Measurements from ENCODE around the gene ARHGAP5.

Gene ARHGAP5

DNA sequence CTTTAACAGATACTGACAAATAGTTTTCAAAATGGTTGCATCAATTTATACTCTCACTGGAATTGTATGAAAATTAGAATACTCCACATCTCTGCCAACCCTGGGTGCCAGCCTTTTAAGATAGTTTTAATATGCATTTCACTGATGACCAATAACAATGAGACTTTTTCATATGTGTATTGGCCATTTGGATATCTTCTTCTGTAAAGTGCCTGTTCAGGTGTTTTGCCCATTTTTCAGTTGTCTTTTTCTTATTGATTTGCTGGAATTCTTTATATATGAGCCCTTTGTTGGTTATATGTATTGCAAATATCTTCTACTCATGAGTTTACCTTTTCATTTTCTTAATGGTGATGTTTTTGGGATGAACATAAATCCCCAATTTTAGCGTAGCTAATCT is 108.0 kb downstream of the ARHGAP5 start:
- no peak for DNase-seq

DNA sequence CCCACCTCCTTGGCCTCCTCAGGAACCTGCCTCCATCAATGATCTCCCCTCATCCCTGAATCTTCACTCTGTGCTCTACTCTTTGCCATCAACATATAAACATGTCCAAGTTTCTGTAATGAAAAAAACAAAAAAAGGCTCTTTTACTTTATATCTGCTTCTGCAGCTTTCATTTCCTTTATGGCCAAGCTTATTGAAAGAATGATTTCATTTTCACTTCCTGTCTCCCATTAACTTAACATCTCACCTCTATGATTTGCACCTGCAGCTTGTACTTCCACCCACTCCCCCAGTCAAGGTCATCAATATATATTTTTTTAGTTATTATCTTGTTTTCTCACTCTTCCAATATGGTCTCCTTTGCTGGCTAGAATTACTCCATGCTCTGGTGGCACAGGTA is 109.1 kb downstream of the ARHGAP5 start:
- DNase-seq, result no peak

DNA sequence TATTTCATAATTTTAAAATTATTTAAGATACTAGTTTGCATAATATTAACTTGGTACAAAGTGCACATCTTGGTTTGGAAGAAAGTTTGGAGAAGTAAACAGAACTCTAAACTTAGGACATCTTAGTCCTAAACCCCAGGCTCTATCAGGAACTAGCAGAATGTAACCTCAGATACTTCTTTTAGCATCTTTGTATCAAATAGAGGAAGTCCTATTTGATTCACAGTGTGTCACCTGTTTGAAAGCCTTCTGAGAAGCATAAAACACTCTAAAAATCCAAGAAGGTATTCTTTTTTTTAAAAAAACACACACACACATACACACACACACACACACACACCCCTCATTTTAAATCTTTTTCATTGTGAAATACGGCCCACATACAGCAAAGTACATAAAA is 112.7 kb downstream of the ARHGAP5 start:
- DNase-seq, result no peak

GRCh38 chr14:32190673-32191072 is 113.6 kb downstream of the ARHGAP5 start:
- no peak for DNase-seq

DNA sequence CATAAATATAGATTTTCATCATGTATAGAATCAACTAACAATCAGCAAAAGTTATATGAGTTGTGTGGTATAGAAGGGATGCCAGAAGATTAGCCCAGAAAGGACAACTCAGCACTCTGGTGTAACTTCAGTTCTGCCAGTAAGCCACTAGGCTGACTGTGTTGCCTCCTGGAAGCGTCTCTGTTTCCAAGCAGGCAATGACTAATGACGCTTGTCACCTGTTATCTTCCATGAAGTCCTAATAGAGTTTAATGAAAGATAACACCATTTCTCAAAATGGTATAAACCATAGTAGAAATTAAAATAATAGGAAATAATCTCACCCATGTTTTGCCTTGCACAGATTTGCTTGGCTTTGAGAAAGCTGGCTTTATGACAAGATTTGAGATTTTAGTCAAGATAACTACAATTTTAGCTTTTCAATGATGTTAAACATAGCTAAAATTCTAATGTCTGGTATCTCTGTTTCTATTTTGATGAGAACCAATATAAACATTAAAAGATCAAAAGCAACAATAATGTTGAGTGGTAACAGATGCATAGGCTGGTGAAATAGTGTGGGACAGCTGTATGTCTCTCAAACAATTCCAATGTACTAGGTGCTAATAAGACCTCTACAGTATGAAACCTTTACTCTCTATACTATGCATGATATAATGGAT is 115.7 kb downstream of the ARHGAP5 start:
- DNase-seq, result no peak

GRCh38 chr14:32193532-32193931 is 116.4 kb downstream of the ARHGAP5 start:
- DNase-seq, result no peak

- DNase-seq, result no peak
Measured at GRCh38 chr14:32195636-32196035, 118.5 kb downstream of the ARHGAP5 start.

GRCh38 chr14:32197919-32198318 is 120.8 kb downstream of the ARHGAP5 start:
- DNase-seq, result no peak

- no peak for DNase-seq
Measured at GRCh38 chr14:32200368-32201192, 123.5 kb downstream of the ARHGAP5 start.

DNA sequence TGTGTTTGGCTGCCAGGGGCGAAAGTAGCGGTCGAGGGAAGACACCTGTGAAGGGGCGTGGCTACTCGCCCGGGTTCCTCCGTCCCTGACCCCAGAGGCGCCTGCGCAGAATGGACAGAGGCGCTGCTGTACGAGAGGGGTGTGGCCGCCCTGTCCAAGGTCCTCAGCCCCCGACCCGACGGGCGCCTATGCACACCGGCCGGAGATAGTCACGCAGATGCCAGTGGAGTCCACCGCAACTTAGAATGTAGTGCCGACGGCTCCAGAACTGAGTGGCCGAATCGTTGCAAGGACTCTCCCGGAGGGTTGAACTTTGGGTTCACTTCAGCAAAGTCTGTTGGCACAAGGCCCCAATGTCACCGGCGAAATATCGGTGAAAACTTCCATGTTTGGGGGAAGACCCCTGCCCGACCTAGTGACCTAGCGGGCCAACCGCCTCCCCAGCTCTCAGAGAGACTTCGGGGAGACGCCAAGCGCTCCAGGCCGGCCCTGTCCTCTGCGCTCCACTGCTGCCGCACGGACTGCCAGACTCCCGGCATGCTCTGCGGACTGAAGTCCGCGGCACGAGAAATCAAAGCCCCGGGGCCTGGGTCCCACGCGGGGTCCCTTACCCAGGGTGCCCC is 124.2 kb downstream of the ARHGAP5 start:
- peak; percentile 82 for DNase-seq

DNA sequence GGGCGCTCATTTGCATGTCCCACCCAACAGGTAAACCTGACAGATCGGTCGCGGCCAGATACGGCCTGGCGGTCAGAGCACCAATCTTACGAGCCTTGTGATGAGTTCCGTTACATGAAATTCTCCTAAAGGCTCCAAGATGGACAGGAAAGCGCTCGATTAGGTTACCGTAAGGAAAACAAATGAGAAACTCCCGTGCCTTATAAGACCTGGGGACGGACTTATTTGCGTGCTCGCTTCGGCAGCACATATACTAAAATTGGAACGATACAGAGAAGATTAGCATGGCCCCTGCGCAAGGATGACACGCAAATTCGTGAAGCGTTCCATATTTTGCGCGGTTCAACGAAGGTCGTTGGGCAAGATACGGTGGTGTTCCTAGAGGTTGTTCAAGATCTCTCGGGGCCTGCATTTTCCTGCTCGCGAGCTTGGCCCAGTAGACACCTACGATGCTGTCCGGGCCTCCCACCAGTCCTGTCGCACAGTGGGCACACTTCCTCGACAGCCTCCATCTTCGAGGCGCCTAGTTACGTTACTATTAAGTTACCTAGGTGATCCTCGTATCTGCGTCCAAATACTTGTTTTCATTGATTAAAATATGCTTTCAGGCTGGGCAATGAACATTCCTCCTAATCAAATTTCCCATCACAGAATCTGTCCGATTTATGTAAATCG is 124.8 kb downstream of the ARHGAP5 start, which contains the start of gene RNU6-7:
Gene RNU6-7, plus strand, starts transcription at position 230 of the 675 bp plus-strand sequence.
- no peak for DNase-seq

DNA sequence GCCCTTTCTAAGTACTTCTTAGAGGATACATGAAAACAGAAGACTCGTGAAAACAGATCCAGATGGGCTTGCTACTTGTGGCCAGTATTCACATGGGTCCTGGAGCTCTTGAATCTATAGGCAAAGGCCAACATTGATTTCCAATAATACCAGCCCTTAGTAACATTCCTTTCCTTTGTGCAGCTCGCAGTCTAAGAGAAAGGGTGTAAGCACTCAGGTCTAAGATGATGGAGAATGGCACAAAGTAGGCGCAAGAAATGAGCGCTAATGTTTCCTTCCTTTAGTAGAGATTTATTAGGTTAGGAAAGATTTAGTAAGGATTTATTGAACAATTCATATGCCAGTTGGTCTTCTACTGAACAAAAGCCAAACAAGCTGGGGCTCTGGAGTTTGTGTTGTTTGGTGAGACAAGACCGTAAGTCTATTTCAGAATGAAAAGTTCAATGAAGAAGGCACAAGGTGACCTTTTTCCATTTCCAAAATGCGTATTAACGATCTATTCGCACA is 125.4 kb downstream of the ARHGAP5 start:
- DNase-seq, result no peak

DNA sequence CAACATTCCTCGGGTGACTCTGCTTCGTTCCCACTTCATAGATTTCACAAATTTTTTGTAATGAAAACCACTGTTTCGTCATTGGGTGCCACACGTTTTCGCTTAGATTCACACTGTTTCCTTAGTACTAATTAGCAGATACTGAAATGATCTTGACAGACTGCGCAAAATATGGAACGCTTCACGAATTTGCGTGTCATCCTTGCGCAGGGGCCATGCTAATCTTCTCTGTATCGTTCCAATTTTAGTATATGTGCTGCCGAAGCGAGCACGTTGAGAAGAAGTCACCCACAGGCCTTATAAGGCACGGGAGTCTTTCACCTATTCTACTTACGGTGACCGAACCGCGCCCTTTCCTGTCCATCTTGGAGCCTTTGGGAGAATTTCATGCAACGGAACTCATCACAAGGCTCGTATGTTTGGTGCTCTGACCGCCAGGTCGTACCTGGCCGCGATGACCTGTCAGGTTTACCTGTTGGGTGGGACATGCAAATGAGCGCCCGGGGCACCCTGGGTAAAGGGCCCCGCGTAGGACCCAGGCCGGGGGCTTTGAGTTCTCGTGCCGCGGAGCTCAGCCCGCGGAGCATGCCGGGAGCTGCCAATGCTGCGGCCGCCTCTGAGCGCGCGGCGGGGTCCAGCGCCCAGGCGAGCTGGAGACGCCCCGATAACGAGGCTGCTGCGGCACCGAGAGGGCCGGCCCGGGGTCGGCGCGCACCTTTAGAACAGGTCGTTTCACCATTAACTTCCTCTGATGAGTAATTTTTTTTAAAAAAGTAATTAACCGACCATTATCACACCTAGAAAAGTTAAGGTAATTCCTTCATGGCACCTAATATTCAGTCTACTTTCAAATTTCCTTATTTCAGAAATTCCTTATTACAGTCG is 126.1 kb downstream of the ARHGAP5 start, which contains the start of gene RNU6-8:
Gene RNU6-8, minus strand, starts transcription at position 272 of the 885 bp plus-strand sequence.
- peak; percentile 94 for DNase-seq

GRCh38 chr14:32203928-32204357 is 126.8 kb downstream of the ARHGAP5 start:
- peak; percentile 20 for DNase-seq

DNA sequence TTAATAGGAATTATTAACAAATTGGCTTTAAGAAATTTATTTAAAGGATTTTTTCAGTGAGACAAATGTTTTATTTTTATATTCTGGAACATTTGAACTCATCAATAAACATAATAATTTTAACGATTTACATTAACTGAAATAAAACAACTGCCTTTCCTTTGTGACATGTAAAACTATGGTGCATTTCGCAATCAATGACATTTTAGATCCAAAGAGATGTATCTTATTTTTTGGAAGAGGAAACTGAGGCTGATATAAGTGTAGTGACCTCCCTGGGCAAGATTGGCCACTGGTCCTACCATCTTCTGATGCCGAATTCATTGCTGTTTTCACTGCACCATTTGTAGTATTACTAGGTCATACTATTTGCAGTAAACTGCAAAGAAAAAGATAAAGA is 128.4 kb downstream of the ARHGAP5 start:
- no peak for DNase-seq

DNA sequence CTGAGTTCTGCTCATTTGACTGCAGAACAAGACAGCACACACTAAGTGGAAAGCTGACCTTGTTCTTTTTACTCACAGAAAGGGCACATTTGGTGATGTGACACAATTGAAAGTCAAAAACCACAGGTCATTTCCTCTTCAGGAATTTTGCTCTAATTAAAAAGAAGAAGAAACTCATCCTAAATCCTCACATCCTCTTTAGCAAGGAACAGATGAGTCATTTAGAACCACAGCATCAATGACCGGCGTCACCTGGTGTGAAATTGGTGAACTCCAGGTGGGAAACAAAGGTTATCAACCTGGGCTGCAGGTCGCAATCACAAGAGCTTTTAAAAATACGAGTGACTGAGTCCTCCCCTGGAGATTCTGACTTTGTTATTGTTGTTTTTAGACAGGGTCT is 128.9 kb downstream of the ARHGAP5 start:
- DNase-seq, result no peak

GRCh38 chr14:32206552-32206951 is 129.4 kb downstream of the ARHGAP5 start:
- DNase-seq, result no peak

DNA sequence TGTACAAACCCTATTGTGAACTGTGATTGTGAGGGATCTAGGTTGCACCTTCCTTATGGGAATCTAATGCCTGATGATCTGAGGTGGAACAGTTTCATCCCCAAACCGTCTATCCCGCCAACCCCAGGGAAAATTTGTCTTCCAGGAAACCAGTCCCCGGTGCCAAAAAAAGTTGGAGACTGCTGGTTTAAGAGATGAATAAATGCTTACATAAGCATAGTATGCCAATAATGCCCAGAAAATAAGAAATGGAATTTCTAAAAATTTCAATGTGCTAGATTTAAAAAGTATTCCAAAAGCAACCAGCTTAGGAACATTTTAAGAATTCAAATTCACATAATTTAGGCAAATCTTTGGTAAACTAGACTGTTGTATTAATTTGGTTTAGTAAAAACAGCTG is 131.4 kb downstream of the ARHGAP5 start:
- DNase-seq, result no peak
